ENCODE results near the gene ARHGAP10.

- no peak for TF ChIP-seq CTCF (IDR thresholded peaks at IDR 0.05; ENCODE audit: low read depth, low read length, poor library complexity, severe bottlenecking)
- no peak for TF ChIP-seq EZH2phosphoT487 (IDR thresholded peaks at IDR 0.05; ENCODE audit: borderline replicate concordance, low read length)
These were observed 122.3 kb downstream of the ARHGAP10 start for GRCh38 chr4:147854154-147854553.
